SK-N-SH (cell line): ENCODE measurements around the gene CHAC1. TPM values are rescaled to one million over a fixed set of nuclear protein-coding genes. Genes with fewer than 3 reads are reported as not detected.
A peak's percentile ranks its signal among the peaks of the same experiment; 100 is the strongest.

Source experiments
- CTCF ChIA-PET: fragments of 300-600, 350-600 bp; formaldehyde crosslinking; extraction: SDS; loops from one replicate; lab custom pipeline; 2021; lab: Yijun Ruan, JAX
- POLR2A ChIA-PET: fragments of 350-600 bp; sonication (Branson Sonifier 250); formaldehyde crosslinking; extraction: SDS; loops from one replicate; lab custom pipeline; 2020; ENCODE audit warnings: antibody characterized with exemption, inconsistent platforms; lab: Yijun Ruan, JAX
- DNase-seq: peaks from one replicate; pipeline ENCODE4 v3.0.0; 2012
- H2AFZ ChIP-seq: fragments of 200-600 bp; sonication (generic); 2 replicates; pipeline ENCODE4 v1.8.1; 2016; ENCODE audit warnings: antibody characterized with exemption, mild to moderate bottlenecking, low read depth
- H3F3A ChIP-seq: fragments of 200-600 bp; sonication (generic); replicated peaks from 2 replicates; pipeline ENCODE3; 2016; ENCODE audit warnings: antibody characterized with exemption, mild to moderate bottlenecking; ENCODE audit not compliant: insufficient read depth
- H3K27ac ChIP-seq, 2 experiments: fragments of 200-500 bp in 1 of 2; fragments of 200-600 bp in 1 of 2; sonication (Bioruptor generic) in 1 of 2; sonication (generic), shearing (Covaris generic) in 1 of 2; 2 replicates each; pipeline versions ENCODE4 v1.5.1 to v1.6.1; 2014 to 2016; ENCODE audit warnings: low read depth in 2 of 2, inconsistent platforms in 1 of 2, low read length in 1 of 2, mild to moderate bottlenecking in 1 of 2, mixed read lengths in 1 of 2
- H3K27me3 ChIP-seq: fragments of 200-600 bp; sonication (generic), shearing (Covaris generic); 2 replicates; pipeline ENCODE4 v1.6.1; 2016; ENCODE audit warnings: mixed run types; ENCODE audit not compliant: insufficient read depth
- H3K36me3 ChIP-seq, 2 experiments: fragments of 200-500 bp in 1 of 2; fragments of 200-600 bp in 1 of 2; sonication (Bioruptor generic) in 1 of 2; sonication (generic) in 1 of 2; replicated peaks in 1 of 2; 2 replicates each; pipeline versions ENCODE3 to v1.5.1; 2014 to 2016; ENCODE audit warnings: low read length in 1 of 2, mild to moderate bottlenecking in 1 of 2; ENCODE audit not compliant: insufficient read depth in 2 of 2, control insufficient read depth in 1 of 2
- H3K4me1 ChIP-seq, 2 experiments: fragments of 200-500 bp in 1 of 2; fragments of 200-600 bp in 1 of 2; sonication (Bioruptor generic) in 1 of 2; sonication (generic), shearing (Covaris generic) in 1 of 2; 2 replicates each; pipeline versions ENCODE4 v1.5.1 to v1.6.1; 2014 to 2016; ENCODE audit warnings: low read depth in 1 of 2, low read length in 1 of 2, mixed run types in 1 of 2; ENCODE audit not compliant: insufficient read depth in 2 of 2, control insufficient read depth in 1 of 2
- H3K4me2 ChIP-seq: fragments of 200-600 bp; sonication (generic), shearing (Covaris generic); 2 replicates; pipeline ENCODE4 v1.6.1; 2017; ENCODE audit warnings: mixed run types
- H3K4me3 ChIP-seq, 2 experiments: fragments of 200-500 bp in 1 of 2; fragments of 200-600 bp in 1 of 2; sonication (Bioruptor generic) in 1 of 2; sonication (generic), shearing (Covaris generic) in 1 of 2; 2 replicates each; pipeline versions ENCODE4 v1.5.1 to v1.8.1; 2014 to 2016; ENCODE audit warnings: low read depth in 2 of 2, inconsistent platforms in 1 of 2, low read length in 1 of 2, mild to moderate bottlenecking in 1 of 2, mixed read lengths in 1 of 2, moderate library complexity in 1 of 2
- H3K79me2 ChIP-seq: fragments of 200-600 bp; sonication (generic); 2 replicates; pipeline ENCODE4 v1.8.1; 2017; ENCODE audit warnings: mild to moderate bottlenecking; ENCODE audit not compliant: insufficient read depth
- H3K9ac ChIP-seq: fragments of 200-600 bp; sonication (generic); 2 replicates; pipeline ENCODE4 v1.6.1; 2017; ENCODE audit warnings: mixed run types
- H3K9me2 ChIP-seq: fragments of 200-600 bp; sonication (generic); 2 replicates; pipeline ENCODE4 v1.6.1; 2017; ENCODE audit warnings: mixed run types
- H3K9me3 ChIP-seq: fragments of 200-600 bp; sonication (generic); 2 replicates; pipeline ENCODE4 v1.6.1; 2017; ENCODE audit warnings: mixed run types, mild to moderate bottlenecking, moderate library complexity
- H4K20me1 ChIP-seq: fragments of 200-600 bp; sonication (generic); 2 replicates; pipeline ENCODE4 v1.6.1; 2017; ENCODE audit warnings: mild to moderate bottlenecking, mixed run types; ENCODE audit not compliant: insufficient read depth
- FOXJ3 ChIP-seq: sonication (generic); formaldehyde crosslinking; IDR thresholded peaks from 2 replicates; pipeline ENCODE4 v1.5.1; 2020; ENCODE audit warnings: mild to moderate bottlenecking, missing genetic modification reagents
- FOXM1 ChIP-seq: IDR thresholded peaks from 2 replicates; pipeline ENCODE4 v1.4.0; 2012; ENCODE audit warnings: low read depth, mild to moderate bottlenecking
- GABPA ChIP-seq: IDR thresholded peaks from 2 replicates; pipeline ENCODE4 v1.4.0; 2012; ENCODE audit warnings: low read depth, mild to moderate bottlenecking
- GATA2 ChIP-seq: sonication (generic); formaldehyde crosslinking; IDR thresholded peaks from 2 replicates; pipeline ENCODE4 v1.5.0; 2020; ENCODE audit warnings: mild to moderate bottlenecking, missing genetic modification reagents
- IRF3 ChIP-seq: fragments of 150-350 bp; IDR thresholded peaks from 2 replicates; pipeline ENCODE4 v1.6.1; 2016; ENCODE audit warnings: mild to moderate bottlenecking, low read depth, low read length
- JUND ChIP-seq: IDR thresholded peaks from 2 replicates; pipeline ENCODE4 v1.4.0; 2012
- MXI1 ChIP-seq: IDR thresholded peaks from 2 replicates; pipeline ENCODE4 v1.6.1; 2012; ENCODE audit warnings: mild to moderate bottlenecking, low read depth, low read length, improper control_type of control experiment
- NRF1 ChIP-seq: IDR thresholded peaks from 2 replicates; pipeline ENCODE4 v1.6.1; 2012; ENCODE audit warnings: low read depth, mild to moderate bottlenecking, low read length
- PBX3 ChIP-seq: IDR thresholded peaks from 2 replicates; pipeline ENCODE4; 2012
- RAD21 ChIP-seq: IDR thresholded peaks from 2 replicates; pipeline ENCODE4 v1.6.1; 2012; ENCODE audit warnings: mild to moderate bottlenecking, low read length
- RXRA ChIP-seq: IDR thresholded peaks from 2 replicates; pipeline ENCODE4 v1.4.0; 2012; ENCODE audit warnings: low read depth, mild to moderate bottlenecking, borderline replicate concordance
- SIN3A ChIP-seq: IDR thresholded peaks from 2 replicates; pipeline ENCODE4 v1.6.1; 2012; ENCODE audit warnings: low read depth, mild to moderate bottlenecking, low read length, moderate library complexity, borderline replicate concordance
- TCF12 ChIP-seq: IDR thresholded peaks from 2 replicates; pipeline ENCODE4 v1.4.0; 2012
- TEAD4 ChIP-seq: IDR thresholded peaks from 2 replicates; pipeline ENCODE4 v1.4.0; 2012; ENCODE audit warnings: mild to moderate bottlenecking, borderline replicate concordance; ENCODE audit not compliant: insufficient read depth
- WGBS: methylation state at CpG from one replicate; pipeline ENCODE4 v1.1.6; 2017; ENCODE audit warnings: low lambda C conversion rate; 5-methylcytosine and 5-hydroxymethylcytosine counted together
- polyA plus RNA-seq, 3 experiments: library from polyadenylated mRNA; depleted of rRNA; stranded (reverse); fragments of >200 nt; gene quantifications; 2 replicates each; pipeline ENCODE4 v1.2.3, GENCODE V29; 2012

Gene CHAC1
- polyA plus RNA-seq, 1 of the 3 experiments (the other 2 are of a cell fraction), result 9.3 TPM

GRCh38 chr15:40992241-40992741, 39.0 kb downstream of the CHAC1 start:
- Histone ChIP-seq H3K27ac (peak overlapping the region in 1 of 2 experiments; percentile 54; a peak in 2 of 4 replicates), H3K9ac (no peak overlapping the region), H2AFZ (no peak overlapping the region), H3K9me2 (no peaks in the 10 kb centered on the region), H3K4me2 (no peak overlapping the region), H4K20me1 (no peaks in the 10 kb centered on the region), H3K4me1 (peaks cover 0 to 13% of the 10 kb centered on the region in 2 experiments; a peak in 1 of 4 replicates), H3K27me3 (no peaks in the 10 kb centered on the region), H3K9me3 (no peaks in the 10 kb centered on the region), H3K79me2 (no peaks in the 10 kb centered on the region), H3K4me3 (no peak overlapping the region), H3F3A (no peaks in the 10 kb centered on the region)
- ChIA-PET POLR2A (interaction anchor here (1.4 kb wide), 1 partner anchor 39 kb away, joined by 3 read pairs; the partner anchor contains the start of gene CHAC1), CTCF (interaction anchor here (1.1 to 1.4 kb wide), 3 partner anchors 62 to 98 kb away, joined by 3 to 4 read pairs (median 4); partner anchors contain the start of gene VPS18)
- DNase-seq, result no peak
- TF ChIP-seq RXRA (no peak), TEAD4 (no peak), PBX3 (no peak), GATA2 (no peak), SIN3A (no peak), FOXM1 (no peak), GABPA (no peak), IRF3 (no peak), TCF12 (no peak), MXI1 (no peak), JUND (no peak), RAD21 (no peak), NRF1 (no peak), FOXJ3 (CRISPR knock-in tag) (no peak)
- TF ChIP-seq, all 33 proteins: peak for 0
- peaks cover 32 to 54% of the 10 kb centered on the region in 2 experiments for H3K36me3 ChIP-seq
- WGBS, result 31% methylated on average over 1 of the region's 1 CpG

DNA sequence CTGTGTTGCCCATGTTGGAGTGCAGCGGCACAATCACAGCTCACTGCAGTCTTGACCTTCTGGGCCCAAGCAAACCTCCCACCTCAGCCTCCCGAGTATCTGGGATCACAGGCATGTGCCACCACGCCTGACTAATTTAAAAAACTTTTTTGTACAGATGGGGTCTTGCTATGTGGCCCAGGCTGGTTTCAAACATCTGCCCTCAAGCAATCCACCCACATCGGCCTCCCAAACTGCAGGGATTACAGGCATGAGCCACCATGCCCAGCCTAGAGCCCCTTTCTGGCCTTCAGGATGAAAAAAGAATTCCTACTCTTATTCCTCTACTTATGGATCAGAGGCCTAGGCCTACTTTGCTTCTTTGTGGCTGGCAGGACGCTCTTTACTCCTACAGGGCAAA, 39.6 kb downstream of the CHAC1 start:
- Histone ChIP-seq H3K27me3 (no peaks in the 10 kb centered on the region), H3K79me2 (no peaks in the 10 kb centered on the region), H3K9me2 (no peaks in the 10 kb centered on the region), H3K9ac (no peak overlapping the region), H2AFZ (no peak overlapping the region), H3K4me1 (peaks cover 0 to 13% of the 10 kb centered on the region in 2 experiments; a peak in 1 of 4 replicates), H4K20me1 (no peaks in the 10 kb centered on the region), H3K36me3 (peaks cover 29 to 50% of the 10 kb centered on the region in 2 experiments), H3K4me3 (no peak overlapping the region), H3K27ac (peak overlapping the region in 1 of 2 experiments; percentile 54; a peak in 2 of 4 replicates), H3F3A (no peaks in the 10 kb centered on the region), H3K4me2 (no peak overlapping the region), H3K9me3 (no peaks in the 10 kb centered on the region)
- CTCF ChIA-PET, result interaction anchor here (1.1 to 1.4 kb wide), 3 partner anchors 62 to 99 kb away, joined by 3 to 4 read pairs (median 4); partner anchors contain the start of gene VPS18
- POLR2A ChIA-PET, result no interaction called here
- DNase-seq, result no peak
- WGBS, result 94% methylated on average over 5 of the region's 5 CpGs
- TF ChIP-seq GABPA (no peak), PBX3 (no peak)
